ENCODE results near the gene SLC35A5.
"Not testable (repeated sequence)": the region's sequence is repeated elsewhere in the genome, so short reads cannot be mapped to it uniquely, and the experiment has no call there.

The SLC35A5 gene

GRCh38 chr3:112560307-112560706 is 1.5 kb upstream of the SLC35A5 start:
- TF ChIP-seq ZNF274 (IDR thresholded peaks at IDR 0.05; ENCODE audit: low read depth, low read length): no peak
- H3K4me3 ChIP-seq (ENCODE audit: low read length): peak overlapping the region; percentile 72; the same call in 1 of the 2 replicates

GRCh38 chr3:112560721-112561483 is 943 bp upstream of the SLC35A5 start:
- no peak for TF ChIP-seq ZNF274 (IDR thresholded peaks at IDR 0.05; ENCODE audit: low read depth, low read length)
- peak overlapping the region; percentile 72 for H3K4me3 ChIP-seq (ENCODE audit: low read length)

GRCh38 chr3:112561484-112561733 is 436 bp upstream of the SLC35A5 start:
- peak overlapping the region; percentile 72 for H3K4me3 ChIP-seq (ENCODE audit: low read length)
- no peak for TF ChIP-seq ZNF274 (IDR thresholded peaks at IDR 0.05; ENCODE audit: low read depth, low read length)

GRCh38 chr3:112564247-112564939 is 2.5 kb downstream of the SLC35A5 start:
- H3K4me3 ChIP-seq (ENCODE audit: low read length): not testable (repeated sequence)

GRCh38 chr3:112564940-112565305 is 3.1 kb downstream of the SLC35A5 start:
- TF ChIP-seq ZNF274 (IDR thresholded peaks at IDR 0.05; ENCODE audit: low read depth, low read length): no peak
- H3K4me3 ChIP-seq (ENCODE audit: low read length): no peak overlapping the region

- no peak for TF ChIP-seq ZNF274 (IDR thresholded peaks at IDR 0.05; ENCODE audit: low read depth, low read length)
- H3K4me3 ChIP-seq (ENCODE audit: low read length): no peak overlapping the region
Measured at GRCh38 chr3:112568642-112569041, 6.8 kb downstream of the SLC35A5 start.

GRCh38 chr3:112569265-112569664 is 7.4 kb downstream of the SLC35A5 start:
- no peak overlapping the region for H3K4me3 ChIP-seq (ENCODE audit: low read length)
- no peak for TF ChIP-seq ZNF274 (IDR thresholded peaks at IDR 0.05; ENCODE audit: low read depth, low read length)

GRCh38 chr3:112572701-112573100 is 10.9 kb downstream of the SLC35A5 start:
- no peak overlapping the region for H3K4me3 ChIP-seq (ENCODE audit: low read length)
- no peak for TF ChIP-seq ZNF274 (IDR thresholded peaks at IDR 0.05; ENCODE audit: low read depth, low read length)

- no peak for TF ChIP-seq ZNF274 (IDR thresholded peaks at IDR 0.05; ENCODE audit: low read depth, low read length)
- no peak overlapping the region for H3K4me3 ChIP-seq (ENCODE audit: low read length)
Measured at GRCh38 chr3:112579232-112579631, 17.4 kb downstream of the SLC35A5 start.

GRCh38 chr3:112579697-112580096 is 17.9 kb downstream of the SLC35A5 start:
- no peak for TF ChIP-seq ZNF274 (IDR thresholded peaks at IDR 0.05; ENCODE audit: low read depth, low read length)
- H3K4me3 ChIP-seq (ENCODE audit: low read length): no peak overlapping the region

- H3K4me3 ChIP-seq (ENCODE audit: low read length): no peak overlapping the region
Measured at GRCh38 chr3:112582244-112582874, 20.5 kb downstream of the SLC35A5 start.

GRCh38 chr3:112583105-112583504 is 21.3 kb downstream of the SLC35A5 start:
- TF ChIP-seq ZNF274 (IDR thresholded peaks at IDR 0.05; ENCODE audit: low read depth, low read length): no peak
- no peak overlapping the region for H3K4me3 ChIP-seq (ENCODE audit: low read length)

More at GRCh38 chr3:112582244-112582874, 20.5 kb downstream of the SLC35A5 start:
- no peak for TF ChIP-seq ZNF274 (IDR thresholded peaks at IDR 0.05; ENCODE audit: low read depth, low read length)

GRCh38 chr3:112585782-112586181 is 23.9 kb downstream of the SLC35A5 start:
- H3K4me3 ChIP-seq (ENCODE audit: low read length): no peak overlapping the region
- no peak for TF ChIP-seq ZNF274 (IDR thresholded peaks at IDR 0.05; ENCODE audit: low read depth, low read length)

GRCh38 chr3:112587336-112587735 is 25.5 kb downstream of the SLC35A5 start:
- no peak overlapping the region for H3K4me3 ChIP-seq (ENCODE audit: low read length)
- no peak for TF ChIP-seq ZNF274 (IDR thresholded peaks at IDR 0.05; ENCODE audit: low read depth, low read length)

- no peak overlapping the region for H3K4me3 ChIP-seq (ENCODE audit: low read length)
- no peak for TF ChIP-seq ZNF274 (IDR thresholded peaks at IDR 0.05; ENCODE audit: low read depth, low read length)
Measured at GRCh38 chr3:112593258-112593657, 31.4 kb downstream of the SLC35A5 start.

Measured in GM08714 (cell line).